Smooth muscle cell of the pulmonary artery (primary cell): ENCODE measurements around the gene TNKS2. TPM values are rescaled to one million over a fixed set of nuclear protein-coding genes. Genes with fewer than 3 reads are reported as not detected.

Experiments
- total RNA-seq: library from RNA; depleted of rRNA; stranded (reverse); fragments of >200 nt; gene quantifications from 2 replicates; pipeline ENCODE4 v1.2.3, GENCODE V29; 2014

The TNKS2 gene
- 65.9 and 69.8 TPM in 2 replicates for total RNA-seq

GRCh38 chr10:91797874-91798648 is at the start of gene TNKS2:
TSS of gene TNKS2 (plus strand) at chr10:91798426. CDS start at chr10:91798691, 265 bp downstream.

GRCh38 chr10:91909117-91909677 is 111.0 kb downstream of the TNKS2 start, which contains the start of gene FGFBP3:
TSS of gene FGFBP3 (minus strand) at chr10:91909486. CDS start at chr10:91908969, 517 bp downstream.

Other genes starting within 250 kb of the TNKS2 start
- gene PPP1R3C, start 165.4 kb upstream of the TNKS2 start, total RNA-seq: 195 and 201 TPM in 2 replicates
- 0.33 and 0.36 TPM in 2 replicates for gene FGFBP3, start 111.1 kb downstream of the TNKS2 start, total RNA-seq
- 43.1 and 48.8 TPM in 2 replicates for gene BTAF1, start 125.3 kb downstream of the TNKS2 start, total RNA-seq